ENCODE measurements around the gene AURKB. TPM values are rescaled to one million over a fixed set of nuclear protein-coding genes. Genes with fewer than 3 reads are reported as not detected.
A peak's percentile ranks its signal among the peaks of the same experiment; 100 is the strongest.

Gene AURKB
- total and polyA plus RNA-seq, 2 of the 13 experiments (the other 11 are each of a cell fraction or from before 2014, with no cell fraction given), result 29.5 to 75.3 TPM

GRCh38 chr17:8185582-8186445 is 24.6 kb downstream of the AURKB start (continued):
- TF ChIP-seq ZBTB38 (CRISPR knock-in tag; IDR thresholded peaks at IDR 0.05) (no peak), DDIT3 (CRISPR knock-in tag; IDR thresholded peaks at IDR 0.05) (no peak), SP4 (CRISPR knock-in tag; IDR thresholded peaks at IDR 0.05) (no peak), TRIM24 (CRISPR knock-in tag; IDR thresholded peaks at IDR 0.05) (no peak), ZNF619 (CRISPR knock-in tag; IDR thresholded peaks at IDR 0.05) (no peak), ZNF652 (CRISPR knock-in tag; IDR thresholded peaks at IDR 0.05; ENCODE audit: borderline replicate concordance, low read depth) (no peak; the same call in 1 of the 2 replicates), NR2F6 (IDR thresholded peaks at IDR 0.05) (peak; percentile 35; the same call in 1 of the 2 replicates), NR2F6 (CRISPR knock-in tag; IDR thresholded peaks at IDR 0.05) (peak; percentile 74; the same call in 1 of the 2 replicates), FIP1L1 (IDR thresholded peaks at IDR 0.05; ENCODE audit: borderline replicate concordance, insufficient read depth, low read depth, low read length) (no peak), YY1 (IDR thresholded peaks at IDR 0.05; ENCODE audit: insufficient read depth, insufficient replicate concordance, low read depth, low read length) (peak; percentile 66), CREB1 (IDR thresholded peaks at IDR 0.05) (0 out of 2 replicates have a peak, but pooled peaks have one; percentile 28), CREB1 (CRISPR knock-in tag; IDR thresholded peaks at IDR 0.05) (no peak), ZNF484 (CRISPR knock-in tag; IDR thresholded peaks at IDR 0.05; ENCODE audit: borderline replicate concordance, low read depth) (no peak), MTF2 (CRISPR knock-in tag; IDR thresholded peaks at IDR 0.05; ENCODE audit: borderline replicate concordance) (no peak), AKNA (CRISPR knock-in tag; IDR thresholded peaks at IDR 0.05; ENCODE audit: borderline replicate concordance) (no peak), MYNN (CRISPR knock-in tag; IDR thresholded peaks at IDR 0.05; ENCODE audit: low read depth) (no peak), ISX (CRISPR knock-in tag; conservative IDR thresholded peaks at IDR 0.05) (no peak), ZNF746 (CRISPR knock-in tag; IDR thresholded peaks at IDR 0.05) (no peak), ZSCAN5A (CRISPR knock-in tag; IDR thresholded peaks at IDR 0.05; ENCODE audit: borderline replicate concordance) (peak; percentile 40; the same call in 1 of the 2 replicates), CERS6 (CRISPR knock-in tag; IDR thresholded peaks at IDR 0.05) (no peak)

All from HepG2 (cell line).